Testis (tissue), 3 donors: Measurements from ENCODE around the gene IGF1R. TPM values are rescaled to one million over a fixed set of nuclear protein-coding genes. Genes with fewer than 3 reads are reported as not detected.

Experiments used
- DNase-seq: peaks from one replicate; pipeline ENCODE4 v3.0.0-alpha.2; 2019
- H3K27ac ChIP-seq, 2 donors: fragments of 200-600 bp; sonication (generic); one replicate each; pipeline ENCODE4 v1.5.1; 2019
- H3K27me3 ChIP-seq: fragments of 200-600 bp; sonication (generic); one replicate; pipeline ENCODE4 v1.5.1; 2019
- H3K36me3 ChIP-seq: fragments of 200-600 bp; sonication (generic); one replicate; pipeline ENCODE4 v1.5.1; 2017; ENCODE audit warnings: low read depth; ENCODE audit errors: missing control alignments
- H3K4me1 ChIP-seq: fragments of 200-600 bp; sonication (generic); one replicate; pipeline ENCODE4 v1.5.1; 2019
- H3K4me3 ChIP-seq, 2 donors: fragments of 200-600 bp; sonication (generic); one replicate each; pipeline ENCODE4 v1.5.1; 2017 to 2019
- H3K9me3 ChIP-seq: fragments of 200-600 bp; sonication (generic); one replicate; pipeline ENCODE4 v1.5.1; 2017
- CTCF ChIP-seq, 3 experiments: fragments of 450-650 bp in 2 of 3; fragments of 200-600 bp in 1 of 3; sonication (generic) in 1 of 3; IDR thresholded peaks; one replicate each; pipeline ENCODE4 v1.5.1; 2016 to 2019; ENCODE audit warnings: antibody characterized with exemption in 3 of 3, mild to moderate bottlenecking in 2 of 3, moderate library complexity in 1 of 3
- POLR2A ChIP-seq: fragments of 450-650 bp; IDR thresholded peaks from one replicate; pipeline ENCODE4 v1.6.1; 2017; ENCODE audit warnings: antibody characterized with exemption, mild to moderate bottlenecking, moderate library complexity
- WGBS, 2 donors: methylation state at CpG; one replicate each; pipeline ENCODE4 v1.1.5; 2018; 5-methylcytosine and 5-hydroxymethylcytosine counted together
- intact Hi-C: fragments of 100-400 bp; cut with DNase I; formaldehyde crosslinking; loops from one replicate; pipeline ENCODE4 v1.15.1; 2023; ENCODE audit warnings: low total_unique reads
- polyA plus RNA-seq: library from polyadenylated mRNA; stranded (reverse); fragments of 350-450 nt; fragmentation: Illumina TruSeq; extraction: RNeasy Lipid Tissue Mini Kit (QIAGEN cat#74804); gene quantifications from one replicate; pipeline ENCODE4 v1.2.3, GENCODE V29; 2014; ENCODE audit warnings: low read depth, low replicate concordance; ENCODE audit not compliant: insufficient read depth
- total RNA-seq, 2 donors: library from RNA; depleted of rRNA; stranded (reverse); fragments of >200 nt; gene quantifications; one replicate each; pipeline ENCODE4 v1.2.3, GENCODE V29; 2016

Gene IGF1R
- total and polyA plus RNA-seq, 3 donors from 2014 or later: 25.8 to 172 (median 157) TPM

GRCh38 chr15:98708037-98708590, 59.8 kb downstream of the IGF1R start:
- no peak overlapping the region for H3K4me3 ChIP-seq
- no peak for DNase-seq
- 88 to 92% methylated on average over 8 to 10 of the region's 10 CpGs for WGBS, 2 donors
- intact Hi-C loops: no loop called here
- no peak overlapping the region for H3K27ac ChIP-seq
- TF ChIP-seq CTCF (IDR thresholded peaks at IDR 0.05): no peak
- TF ChIP-seq POLR2A: no peak
- no peaks in the 10 kb centered on the region for H3K36me3 ChIP-seq
- H3K4me1 ChIP-seq: peaks cover 3% of the 10 kb centered on the region
- no peaks in the 10 kb centered on the region for H3K27me3 ChIP-seq
- H3K9me3 ChIP-seq: no peaks in the 10 kb centered on the region

- H3K27me3 ChIP-seq: no peaks in the 10 kb centered on the region
- H3K36me3 ChIP-seq: no peaks in the 10 kb centered on the region
- no peak overlapping the region for H3K27ac ChIP-seq
- no peak for DNase-seq
- WGBS, 2 donors: 95 to 96% methylated on average over 2 of the region's 2 CpGs
- no peak overlapping the region for H3K4me3 ChIP-seq
- peaks cover 9% of the 10 kb centered on the region for H3K4me1 ChIP-seq
- intact Hi-C loops: no loop called here
- TF ChIP-seq CTCF (IDR thresholded peaks at IDR 0.05) (no peak), POLR2A (no peak)
- no peaks in the 10 kb centered on the region for H3K9me3 ChIP-seq
Measured at GRCh38 chr15:98711810-98712209, 63.5 kb downstream of the IGF1R start.

GRCh38 chr15:98712845-98713584, 64.7 kb downstream of the IGF1R start:
- TF ChIP-seq CTCF (IDR thresholded peaks at IDR 0.05): no peak
- TF ChIP-seq POLR2A: no peak
- WGBS, 2 donors: 84 to 88% methylated on average over 9 to 16 of the region's 16 CpGs
- Histone ChIP-seq H3K36me3 (no peaks in the 10 kb centered on the region), H3K27ac (no peak overlapping the region), H3K4me3 (no peak overlapping the region), H3K4me1 (peaks cover 9% of the 10 kb centered on the region), H3K9me3 (no peaks in the 10 kb centered on the region), H3K27me3 (no peaks in the 10 kb centered on the region)
- intact Hi-C loops: no loop called here
- no peak for DNase-seq

- peaks cover 13% of the 10 kb centered on the region for H3K4me1 ChIP-seq
- intact Hi-C loops: no loop called here
- H3K27me3 ChIP-seq: no peaks in the 10 kb centered on the region
- H3K4me3 ChIP-seq: no peak overlapping the region
- no peak overlapping the region for H3K27ac ChIP-seq
- DNase-seq: no peak
- no peaks in the 10 kb centered on the region for H3K36me3 ChIP-seq
- TF ChIP-seq CTCF (IDR thresholded peaks at IDR 0.05): no peak
- TF ChIP-seq POLR2A: no peak
- 69 to 79% methylated on average over 3 of the region's 3 CpGs for WGBS, 2 donors
- H3K9me3 ChIP-seq: no peaks in the 10 kb centered on the region
Measured at GRCh38 chr15:98713585-98714001, 65.3 kb downstream of the IGF1R start.

GRCh38 chr15:98714922-98715321, 66.6 kb downstream of the IGF1R start:
- Histone ChIP-seq H3K4me1 (peaks cover 22% of the 10 kb centered on the region), H3K36me3 (no peaks in the 10 kb centered on the region), H3K27me3 (no peaks in the 10 kb centered on the region), H3K4me3 (no peak overlapping the region), H3K27ac (no peak overlapping the region), H3K9me3 (no peaks in the 10 kb centered on the region)
- no peak for DNase-seq
- intact Hi-C loops: no loop called here
- TF ChIP-seq POLR2A (no peak), CTCF (IDR thresholded peaks at IDR 0.05) (no peak)
- WGBS, 2 donors: 73 to 79% methylated on average over 7 of the region's 7 CpGs
